Femur (tissue), 1 donor: ENCODE measurements around the gene STRAP.

Experiments
- DNase-seq: peaks from one replicate; pipeline ENCODE4 v3.0.0-alpha.2; 2017

STRAP gene, protein sequence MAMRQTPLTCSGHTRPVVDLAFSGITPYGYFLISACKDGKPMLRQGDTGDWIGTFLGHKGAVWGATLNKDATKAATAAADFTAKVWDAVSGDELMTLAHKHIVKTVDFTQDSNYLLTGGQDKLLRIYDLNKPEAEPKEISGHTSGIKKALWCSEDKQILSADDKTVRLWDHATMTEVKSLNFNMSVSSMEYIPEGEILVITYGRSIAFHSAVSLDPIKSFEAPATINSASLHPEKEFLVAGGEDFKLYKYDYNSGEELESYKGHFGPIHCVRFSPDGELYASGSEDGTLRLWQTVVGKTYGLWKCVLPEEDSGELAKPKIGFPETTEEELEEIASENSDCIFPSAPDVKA

DNA sequence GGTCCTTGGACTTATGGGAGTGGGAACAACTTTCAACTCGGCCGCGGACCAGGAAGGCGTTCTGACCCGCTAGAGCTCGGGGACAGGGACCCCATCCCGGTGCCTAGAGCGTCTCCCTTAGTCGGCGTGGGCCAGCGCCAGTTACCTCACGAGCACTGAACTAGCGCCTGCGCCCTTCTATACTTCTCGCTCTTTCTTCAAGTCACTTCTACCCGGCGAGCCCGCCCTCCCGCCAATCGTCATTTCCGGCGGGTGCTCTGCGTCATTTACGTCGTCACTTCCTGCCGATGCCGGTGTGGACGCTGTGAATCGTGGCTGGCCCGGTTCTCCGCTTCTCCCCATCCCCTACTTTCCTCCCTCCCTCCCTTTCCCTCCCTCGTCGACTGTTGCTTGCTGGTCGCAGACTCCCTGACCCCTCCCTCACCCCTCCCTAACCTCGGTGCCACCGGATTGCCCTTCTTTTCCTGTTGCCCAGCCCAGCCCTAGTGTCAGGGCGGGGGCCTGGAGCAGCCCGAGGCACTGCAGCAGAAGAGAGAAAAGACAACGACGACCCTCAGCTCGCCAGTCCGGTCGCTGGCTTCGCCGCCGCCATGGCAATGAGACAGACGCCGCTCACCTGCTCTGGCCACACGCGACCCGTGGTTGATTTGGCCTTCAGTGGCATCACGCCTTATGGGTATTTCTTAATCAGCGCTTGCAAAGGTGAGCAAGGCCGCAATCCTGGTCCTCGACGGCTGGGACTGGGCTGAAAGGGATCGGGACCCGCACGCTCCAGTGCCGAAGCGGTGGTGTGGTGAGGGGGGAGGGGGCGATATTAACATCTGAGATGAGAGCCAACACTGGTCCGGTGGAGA lies at the start of gene STRAP:
Gene STRAP (plus strand): TSS at position 270 of the 854 bp plus-strand sequence. CDS start 321 bp downstream, at position 591.
- DNase-seq: peak; percentile 99

DNA sequence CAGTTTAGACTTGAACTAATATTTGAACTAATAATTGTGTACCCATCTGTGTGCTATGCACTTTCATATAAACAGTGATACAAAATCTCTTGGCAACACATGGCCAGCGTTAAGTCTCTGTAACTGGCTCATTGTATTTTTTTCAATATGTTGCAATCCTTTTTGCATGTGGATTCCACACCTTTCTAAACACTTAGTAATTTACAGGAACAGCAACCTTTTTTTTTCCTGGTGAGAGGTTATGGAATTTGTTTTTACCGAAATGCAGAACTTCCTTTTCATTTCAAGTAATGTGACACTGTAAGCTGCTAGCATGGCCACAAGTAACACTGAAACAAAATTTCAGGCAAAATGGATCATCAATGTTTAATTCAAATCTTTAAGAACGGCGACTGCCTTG lies 47.6 kb upstream of the STRAP start:
- DNase-seq: no peak

DNA sequence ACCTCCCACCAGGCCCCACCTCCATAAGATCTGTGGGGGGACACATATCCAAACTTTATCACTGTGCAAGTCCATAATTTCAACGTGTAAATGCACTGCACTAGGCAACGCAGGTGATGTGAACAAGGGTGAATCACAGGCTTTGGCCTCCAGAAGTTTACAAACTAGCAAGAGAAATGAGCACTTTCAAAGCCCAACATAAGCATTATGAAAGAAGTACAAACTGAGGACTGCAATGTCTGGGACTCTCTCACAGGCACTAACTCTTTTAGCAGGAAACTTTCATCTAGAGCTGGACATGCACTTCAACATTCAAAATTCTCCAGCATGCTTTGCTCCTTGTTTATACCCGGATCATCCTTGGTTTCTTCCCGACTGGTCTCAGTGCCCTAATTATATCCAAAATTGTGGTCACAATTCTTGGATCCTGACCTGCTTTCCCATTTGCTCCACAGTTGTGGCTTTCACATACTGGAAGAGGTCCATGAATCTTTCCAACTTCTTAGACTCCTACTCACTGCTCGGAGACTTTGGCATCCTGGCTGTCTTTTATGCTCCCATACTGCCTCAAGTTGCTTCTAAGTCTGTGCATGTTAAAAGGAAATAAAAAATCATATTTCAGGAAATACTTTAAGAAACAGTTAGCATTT lies 44.9 kb upstream of the STRAP start:
- peak; percentile 63 for DNase-seq

DNA sequence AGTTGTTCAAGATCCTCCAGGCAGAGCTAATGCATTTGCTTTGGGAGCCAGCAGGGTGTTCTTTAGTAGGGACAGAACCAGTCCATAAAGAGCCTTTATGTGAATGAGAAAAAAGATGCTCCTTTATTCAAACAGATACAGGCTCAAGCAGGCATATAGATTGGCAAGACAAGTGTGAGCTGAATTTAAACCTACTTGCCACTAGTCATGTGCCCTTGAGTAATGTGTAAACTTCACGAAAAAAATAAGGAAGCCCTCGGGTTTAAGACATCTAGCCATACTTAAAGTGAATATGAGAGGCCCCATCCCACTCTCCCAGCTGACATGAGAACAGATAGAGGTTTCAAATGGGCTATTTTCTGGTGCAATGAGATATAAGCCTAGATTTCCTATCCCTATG lies 43.1 kb upstream of the STRAP start:
- no peak for DNase-seq

DNA sequence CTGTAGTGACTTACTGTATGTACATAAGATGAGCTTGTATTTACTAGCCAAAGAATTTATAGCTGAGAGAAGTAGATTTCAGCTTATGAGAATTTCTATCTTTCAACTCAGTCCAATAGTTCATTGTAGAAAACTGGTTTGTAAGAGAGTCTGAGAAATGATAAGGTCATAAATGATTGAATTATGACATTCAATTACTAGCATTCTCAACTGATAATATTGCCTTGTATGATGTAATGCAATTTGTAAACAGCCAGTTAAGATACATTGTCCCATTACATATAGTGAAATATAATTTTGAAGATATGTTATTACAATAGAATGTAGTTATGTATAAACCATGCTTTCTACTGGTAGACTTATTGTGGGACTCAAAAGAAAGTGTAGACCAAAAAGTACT lies 42.5 kb upstream of the STRAP start:
- no peak for DNase-seq

DNA sequence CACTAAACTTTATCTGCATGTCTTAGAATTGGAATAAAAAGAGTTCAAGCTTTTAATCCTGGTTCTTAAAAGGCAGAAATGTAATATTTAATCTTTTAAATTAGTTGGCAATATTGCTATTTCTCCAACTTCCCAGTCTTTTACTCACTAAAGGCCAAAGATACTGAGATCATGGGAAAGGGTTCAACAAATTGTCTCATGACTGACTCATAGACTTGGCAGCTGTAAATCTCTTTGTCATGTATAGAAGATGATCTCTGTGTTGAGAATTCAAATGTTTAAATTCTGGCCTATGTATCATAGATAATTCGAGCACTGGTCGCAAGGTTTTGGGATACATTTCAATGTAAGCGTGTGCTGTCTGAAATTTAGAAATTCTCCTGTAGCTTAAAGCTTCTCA lies 40.1 kb upstream of the STRAP start:
- DNase-seq: no peak

DNA sequence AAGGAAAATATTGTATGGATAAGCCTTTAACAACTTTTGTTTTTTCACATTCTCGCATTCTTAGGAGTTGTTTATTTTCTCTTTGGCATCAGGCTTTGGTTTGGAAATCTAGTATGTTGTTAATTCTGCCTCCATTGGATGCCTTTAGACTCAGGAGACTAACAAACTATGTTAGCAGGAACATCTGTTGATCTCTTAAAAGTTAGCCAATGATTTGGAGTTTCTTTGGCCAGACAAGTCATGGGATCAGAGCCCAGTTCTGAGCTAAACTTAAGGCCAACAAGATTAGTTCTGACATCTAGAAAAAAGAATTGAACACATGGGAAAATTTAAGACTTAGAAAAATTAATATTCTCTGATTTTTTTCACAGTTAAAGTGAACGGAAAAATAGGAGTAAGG lies 35.3 kb upstream of the STRAP start:
- peak; percentile 68 for DNase-seq

DNA sequence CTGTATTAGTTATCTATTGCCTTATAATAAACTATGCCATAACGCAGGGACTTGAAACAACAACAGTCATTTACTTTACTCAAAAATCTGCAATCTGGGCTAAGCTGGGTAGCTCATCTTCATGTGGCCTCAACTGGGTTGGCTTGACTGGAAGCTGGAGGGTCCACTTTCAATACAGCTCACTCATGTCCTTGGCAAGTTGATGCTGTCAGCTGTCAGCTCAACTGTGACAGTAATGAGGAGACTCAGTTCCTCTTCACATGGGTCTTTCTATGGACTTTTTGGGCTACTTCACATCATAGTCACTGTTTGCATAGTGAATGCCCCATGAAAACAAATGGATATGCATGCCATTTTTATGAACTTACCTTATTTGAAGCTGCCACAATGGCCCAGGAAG lies 33.6 kb upstream of the STRAP start:
- DNase-seq: no peak

DNA sequence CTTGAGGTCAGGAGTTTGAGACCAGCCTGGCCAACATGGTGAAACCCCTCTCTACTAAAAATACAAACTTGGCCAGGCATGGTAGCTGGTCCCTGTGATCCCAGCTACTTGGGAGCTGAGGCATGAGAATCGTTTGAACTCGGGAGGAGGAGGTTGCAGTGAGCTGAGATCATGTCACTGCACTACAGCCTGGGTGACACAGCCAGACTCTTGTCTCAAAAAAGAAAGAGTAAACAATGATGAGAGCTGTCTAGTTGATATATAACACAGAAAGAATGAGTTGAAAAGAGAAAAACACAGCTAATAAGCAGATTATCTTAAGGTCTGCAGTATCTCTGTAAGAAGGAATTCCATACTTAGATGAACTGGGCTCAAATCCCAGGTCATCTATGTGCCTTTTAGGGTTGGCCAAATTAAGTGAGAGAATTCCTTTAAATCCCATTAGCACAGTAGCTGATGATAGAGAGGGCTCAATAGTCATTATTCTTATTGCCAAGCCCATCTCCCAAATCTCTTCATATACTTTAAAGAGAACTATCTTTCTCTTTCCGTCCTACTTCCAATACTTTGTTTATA lies 31.1 kb upstream of the STRAP start:
- DNase-seq: no peak

DNA sequence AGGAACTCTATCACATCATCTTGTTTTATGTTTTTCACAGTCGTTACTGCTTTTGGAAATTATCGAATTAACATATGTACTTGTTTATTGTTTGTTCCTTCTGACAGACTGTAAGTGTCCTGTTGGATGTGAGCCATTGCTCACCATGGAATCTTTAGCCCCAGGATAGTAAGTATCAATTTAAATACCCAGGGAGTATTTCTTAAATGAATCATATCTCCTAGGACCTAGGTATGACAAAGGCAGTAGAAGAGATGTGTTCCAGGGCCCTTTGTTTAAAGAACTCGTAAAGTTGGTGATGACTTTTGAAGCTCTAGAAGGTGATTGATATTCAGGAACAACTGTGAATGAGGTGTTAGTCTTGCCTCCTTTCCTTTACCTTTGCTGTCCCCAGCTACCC lies 30.3 kb upstream of the STRAP start:
- no peak for DNase-seq

DNA sequence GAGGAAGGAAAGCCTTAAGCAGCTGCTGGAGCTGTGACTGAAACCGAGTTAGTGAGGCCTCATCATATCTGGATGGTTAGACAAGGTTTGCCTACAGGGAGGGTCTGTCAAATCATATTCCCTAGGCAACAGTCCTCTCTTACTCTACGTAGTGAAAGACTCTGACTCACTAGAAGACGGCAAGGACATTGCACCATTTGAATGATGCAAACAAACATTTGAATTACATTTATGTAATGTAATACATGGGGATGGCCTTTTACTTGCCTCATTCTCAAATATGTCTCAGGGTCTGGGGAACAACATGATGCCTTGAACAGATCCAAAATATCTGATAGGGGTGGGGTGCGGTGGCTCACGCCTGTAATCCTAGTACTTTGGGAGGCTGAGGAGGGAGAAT lies 29.8 kb upstream of the STRAP start:
- DNase-seq: no peak

DNA sequence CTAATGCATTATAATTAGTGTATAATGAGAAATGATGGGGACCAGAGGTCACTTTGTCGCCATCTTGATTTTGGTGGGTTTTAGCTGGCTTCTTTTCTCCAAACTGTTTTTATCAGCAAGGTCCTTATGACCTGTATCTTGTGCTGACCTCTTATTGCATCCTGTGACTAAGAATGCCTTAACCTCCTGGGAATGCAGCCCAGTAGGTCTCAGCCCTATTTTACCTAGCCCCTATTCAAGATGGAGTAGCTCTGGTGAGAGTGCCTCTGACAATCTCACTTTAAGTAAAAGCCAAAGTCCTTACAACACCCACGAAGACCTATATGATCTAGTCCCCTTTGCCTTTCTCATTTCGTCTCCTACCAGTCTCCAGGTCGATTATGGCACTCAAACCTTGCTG lies 28.3 kb upstream of the STRAP start:
- DNase-seq: no peak

DNA sequence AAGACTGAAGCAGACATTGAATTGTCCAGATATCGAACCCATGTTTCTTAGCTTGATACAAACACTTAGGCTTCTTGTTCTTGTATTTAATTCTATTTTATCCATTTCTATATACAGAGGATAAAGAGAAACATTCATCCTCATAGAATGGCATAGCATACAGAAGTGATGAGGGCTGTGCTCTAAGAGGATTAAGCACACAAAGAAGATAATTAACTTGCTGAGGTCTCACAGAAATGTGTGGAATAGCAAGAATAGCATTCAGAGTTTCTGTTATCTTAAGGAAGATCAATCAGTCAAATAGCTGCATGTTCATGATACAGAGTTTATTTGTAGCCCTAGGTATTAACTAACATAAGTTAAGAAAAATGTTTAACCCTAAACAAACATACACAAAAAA lies 27.3 kb upstream of the STRAP start:
- no peak for DNase-seq

DNA sequence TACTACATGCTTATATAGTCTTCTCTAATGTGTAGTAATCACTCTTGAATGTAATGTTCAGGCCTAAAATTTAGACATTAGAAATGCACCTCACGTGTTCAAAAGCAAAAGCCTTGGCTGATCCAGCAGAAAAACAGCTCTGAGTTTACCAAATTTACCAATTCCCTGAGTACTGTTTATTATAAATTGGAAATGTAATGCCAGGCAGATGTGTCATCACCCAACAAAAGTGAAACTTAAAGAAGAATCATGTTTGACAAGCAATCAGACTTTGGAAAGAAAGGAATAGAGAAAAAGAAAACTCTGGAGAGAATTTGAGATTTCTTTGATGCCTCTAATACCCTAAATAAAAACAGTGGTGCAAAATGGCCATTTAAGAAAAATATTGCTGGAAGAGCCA lies 26.5 kb upstream of the STRAP start:
- no peak for DNase-seq

DNA sequence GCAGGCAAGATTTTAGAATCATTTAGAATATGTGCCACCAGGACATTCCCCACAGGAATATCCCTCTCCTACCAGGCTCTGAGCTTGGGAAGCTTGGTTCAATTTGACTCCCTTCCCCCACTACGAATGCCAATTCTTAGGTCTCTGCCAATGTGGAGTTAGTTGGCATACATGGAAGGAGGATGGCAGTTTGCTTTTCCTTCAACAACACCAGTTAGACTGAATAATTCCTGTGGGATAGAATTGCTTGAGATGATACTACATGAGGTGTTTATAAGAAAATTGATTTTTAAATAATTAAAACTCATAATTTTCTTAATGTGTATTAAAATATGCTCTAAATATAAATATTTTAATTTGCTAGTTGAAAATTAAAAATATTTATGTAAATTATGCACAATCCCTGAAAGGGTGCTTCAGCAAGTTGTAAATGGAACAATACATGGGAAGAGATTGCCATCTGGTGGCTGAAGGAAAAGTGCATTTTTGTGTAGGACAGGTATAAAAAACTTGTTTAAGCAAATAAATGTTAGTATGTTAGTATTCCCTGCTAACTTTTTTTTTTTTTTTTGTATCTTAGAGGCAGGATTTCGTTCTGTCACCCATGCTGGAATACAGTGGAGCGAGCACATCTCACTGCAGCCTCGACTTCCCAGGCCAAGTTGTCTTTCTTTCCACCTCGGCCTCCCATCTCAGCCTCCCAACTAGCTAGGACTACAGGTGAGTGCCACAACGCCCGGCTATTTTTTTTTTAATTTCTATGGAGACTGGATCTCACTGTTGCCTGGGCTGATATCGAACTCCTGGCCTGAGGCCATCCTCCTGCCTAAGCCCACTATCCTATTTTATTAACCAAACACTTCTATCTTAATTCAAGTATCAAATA lies 25.8 kb upstream of the STRAP start:
- DNase-seq: peak; percentile 46

DNA sequence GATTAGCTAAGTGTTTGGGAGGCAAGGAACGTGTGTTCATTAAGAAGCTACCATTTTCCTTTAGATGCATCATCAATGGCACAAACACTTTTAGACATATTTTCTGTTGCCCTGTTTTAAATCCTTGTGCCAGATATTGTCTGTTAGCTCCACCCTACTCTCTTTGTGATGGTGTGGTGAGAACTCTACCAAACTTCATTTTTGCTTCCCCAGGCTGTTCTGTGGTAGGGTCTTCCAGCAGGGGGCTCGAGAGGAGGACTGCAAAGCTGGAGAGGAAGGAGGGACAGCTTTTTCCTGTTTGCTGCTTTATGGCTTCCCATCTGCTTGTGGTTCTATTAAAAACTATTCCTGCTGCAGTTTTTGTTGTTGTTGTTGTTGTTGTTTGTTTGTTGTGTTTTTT lies 23.8 kb upstream of the STRAP start:
- DNase-seq: no peak

DNA sequence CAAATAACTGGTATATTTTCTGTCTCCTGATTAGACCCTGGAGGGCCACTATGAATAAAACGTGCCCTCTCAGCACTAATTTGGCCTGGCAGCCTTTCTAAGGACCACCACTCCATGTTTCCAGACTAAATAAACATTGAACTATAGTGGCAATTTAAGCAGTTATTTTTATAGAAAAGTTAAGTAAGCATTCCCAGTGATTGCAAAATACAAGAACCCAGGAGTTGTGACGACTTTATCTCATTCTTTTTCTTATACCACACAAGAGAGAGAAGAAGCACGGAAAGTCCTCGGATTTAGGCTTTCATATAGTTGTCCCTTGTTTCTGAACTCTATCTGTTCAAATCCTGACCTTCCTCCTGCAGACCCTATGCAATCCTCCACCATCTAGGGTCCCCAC lies 23.1 kb upstream of the STRAP start:
- DNase-seq: no peak

DNA sequence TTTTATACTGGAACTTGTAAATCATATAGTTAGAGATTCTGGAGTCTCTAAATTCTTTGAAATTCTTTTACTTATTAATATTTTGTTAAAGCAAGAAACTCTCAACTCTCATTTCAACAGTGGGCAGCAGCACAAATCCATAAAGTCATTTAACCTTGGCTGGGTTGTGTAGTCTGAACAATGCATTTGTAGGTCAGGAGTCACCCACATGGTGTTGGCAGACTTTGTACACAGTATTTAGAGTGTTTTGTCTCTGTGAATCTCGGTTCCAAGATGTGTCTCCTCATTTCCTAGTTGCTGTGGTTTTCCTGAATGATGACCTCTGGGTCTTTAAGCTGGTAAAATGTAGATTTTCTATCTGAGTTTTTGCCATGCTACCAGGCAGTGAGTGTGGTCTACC lies 20.8 kb upstream of the STRAP start:
- no peak for DNase-seq

DNA sequence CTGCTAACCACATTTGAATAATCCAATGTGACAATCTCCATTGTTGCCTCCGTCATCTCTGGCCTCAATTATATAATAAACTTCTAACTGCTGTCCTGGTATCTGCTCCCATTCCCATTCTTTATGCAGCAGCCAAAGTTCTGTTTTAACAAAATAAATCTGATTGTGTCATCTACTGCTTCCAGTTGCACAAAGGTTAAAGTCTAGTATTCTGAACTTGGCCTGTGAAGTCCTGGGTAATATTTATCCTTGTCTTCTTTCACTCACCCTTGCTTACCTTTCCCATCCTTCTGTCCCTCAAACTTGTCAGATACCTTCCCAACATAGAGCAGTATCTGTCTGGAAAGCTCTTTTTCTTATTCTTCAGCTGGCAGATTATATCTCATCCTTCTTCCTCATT lies 19.3 kb upstream of the STRAP start:
- no peak for DNase-seq

DNA sequence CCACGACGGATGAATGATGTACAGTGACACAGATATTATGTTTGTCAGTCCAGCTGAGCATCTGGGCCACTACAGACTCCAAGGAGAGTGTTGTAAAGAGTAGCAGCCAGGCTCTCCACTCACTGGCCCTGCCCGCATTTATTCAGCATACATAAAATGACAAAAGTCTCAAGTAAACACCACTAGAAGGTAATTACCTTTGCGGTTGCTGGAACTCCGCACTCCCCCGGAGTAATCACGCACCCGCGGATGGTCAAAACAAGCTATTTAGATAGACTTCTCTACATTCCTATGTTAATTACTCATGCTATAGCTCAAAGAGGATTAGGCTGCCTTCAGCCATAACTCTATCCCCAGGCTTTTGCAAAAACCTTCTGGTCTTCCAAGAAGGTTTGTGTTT lies 18.8 kb upstream of the STRAP start:
- DNase-seq: no peak

DNA sequence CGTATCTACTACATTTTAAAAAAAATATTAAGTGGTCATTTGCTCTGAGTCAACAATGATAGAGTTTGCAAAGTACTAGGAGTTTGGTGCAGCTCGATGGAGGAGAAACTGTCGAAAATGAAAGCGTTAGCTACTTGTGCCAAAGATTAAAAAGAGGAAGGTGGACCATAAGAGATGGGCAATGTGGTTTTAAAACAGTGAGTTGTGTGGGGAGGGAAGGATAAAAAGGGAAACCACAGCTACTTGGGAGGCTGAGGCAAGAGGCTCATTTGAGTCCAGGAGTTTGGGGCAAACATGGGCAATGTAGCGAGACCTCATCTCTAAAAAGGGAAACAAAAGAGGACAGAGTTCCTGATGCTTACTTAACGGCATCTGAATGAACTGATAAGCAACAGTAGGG lies 18.2 kb upstream of the STRAP start:
- no peak for DNase-seq

DNA sequence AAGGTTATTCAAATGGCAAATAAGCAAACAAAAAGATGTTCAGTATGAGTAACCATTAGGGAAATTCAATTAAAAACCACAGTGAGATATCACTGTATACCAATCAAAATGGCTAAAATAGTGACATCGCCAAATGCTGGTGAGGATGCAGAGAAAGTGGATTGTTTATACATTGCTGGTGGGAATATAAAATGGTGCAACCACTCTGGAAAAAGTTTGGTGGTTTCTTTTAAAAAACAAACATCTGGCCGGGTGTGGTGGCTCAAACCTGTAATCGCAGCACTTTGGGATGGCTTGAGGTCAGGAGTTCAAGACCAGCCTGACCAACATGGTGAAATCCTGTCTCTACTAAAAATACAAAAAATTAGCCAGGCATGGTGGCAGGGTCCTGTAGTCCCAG lies 14.0 kb upstream of the STRAP start:
- no peak for DNase-seq

DNA sequence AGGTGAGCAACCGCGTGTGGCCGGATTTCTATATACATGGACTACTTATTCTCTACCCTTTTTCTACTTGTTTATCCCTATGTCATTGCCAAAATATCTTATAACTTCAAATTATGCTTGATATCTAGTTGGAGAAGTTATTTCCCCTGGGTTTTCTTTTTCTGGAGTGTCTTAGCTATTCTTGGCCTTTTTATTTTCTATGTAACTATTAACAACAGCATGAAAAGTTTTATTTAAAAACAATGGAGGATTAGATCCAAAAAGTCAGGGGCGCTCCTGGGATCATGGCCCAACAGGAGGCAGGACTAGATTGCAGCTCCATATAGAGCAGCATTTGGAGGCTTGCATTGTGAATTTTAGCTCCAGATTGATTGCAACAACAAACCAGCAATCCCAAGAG lies 8.6 kb upstream of the STRAP start:
- no peak for DNase-seq
